Amygdala (tissue), 56 donors: ENCODE data around the gene MEX3C.

Source experiments
- DNase-seq, 56 donors: peaks; one replicate each; lab custom pipeline; 2025; lab: John Stamatoyannopoulos, UW

Gene MEX3C

GRCh38 chr18:51157215-51157614, 40.3 kb downstream of the MEX3C start:
- no peak for DNase-seq

GRCh38 chr18:51154431-51155063, 42.9 kb downstream of the MEX3C start:
- no peak for DNase-seq

GRCh38 chr18:51153659-51154371, 43.7 kb downstream of the MEX3C start:
- DNase-seq, result peak in 2 of 56 donors; percentile 2 to 6

GRCh38 chr18:51151568-51152511, 45.6 kb downstream of the MEX3C start:
- DNase-seq, result no peak

GRCh38 chr18:51151185-51151567, 46.3 kb downstream of the MEX3C start:
- DNase-seq, result no peak

GRCh38 chr18:51150113-51150700, 47.3 kb downstream of the MEX3C start:
- DNase-seq, result no peak

- DNase-seq, result no peak
Observed at GRCh38 chr18:51149670-51150069, 47.8 kb downstream of the MEX3C start.

GRCh38 chr18:51146909-51147308, 50.6 kb downstream of the MEX3C start:
- no peak for DNase-seq

GRCh38 chr18:51138936-51139335, 58.5 kb downstream of the MEX3C start:
- DNase-seq, result no peak

GRCh38 chr18:51137891-51138290, 59.6 kb downstream of the MEX3C start:
- DNase-seq, result no peak

GRCh38 chr18:51137026-51137729, 60.3 kb downstream of the MEX3C start:
- DNase-seq, result no peak

GRCh38 chr18:51135795-51136194, 61.7 kb downstream of the MEX3C start:
- no peak for DNase-seq

GRCh38 chr18:51135364-51135763, 62.1 kb downstream of the MEX3C start:
- no peak for DNase-seq

- no peak for DNase-seq
Observed at GRCh38 chr18:51134721-51135120, 62.8 kb downstream of the MEX3C start.

- DNase-seq, result no peak
Observed at GRCh38 chr18:51133580-51134160, 63.8 kb downstream of the MEX3C start.

GRCh38 chr18:51132256-51132935, 65.1 kb downstream of the MEX3C start:
- no peak for DNase-seq

- no peak for DNase-seq
Observed at GRCh38 chr18:51128533-51128932, 68.9 kb downstream of the MEX3C start.

GRCh38 chr18:51127664-51128063, 69.8 kb downstream of the MEX3C start:
- DNase-seq, result no peak

- DNase-seq, result no peak
Observed at GRCh38 chr18:51125976-51126375, 71.5 kb downstream of the MEX3C start.
